Limb (tissue), 2 donors: Measurements from ENCODE around the gene CSNK1G3.
"Not testable (repeated sequence)": the region's sequence is repeated elsewhere in the genome, so short reads cannot be mapped to it uniquely, and the experiment has no call there.

Experiments
- DNase-seq, 2 donors: peaks; one replicate each; pipeline ENCODE4 v3.0.0-alpha.2; 2016; ENCODE audit errors: extremely low spot score in 2 of 2

CSNK1G3 gene

GRCh38 chr5:123511648-123512605 lies at the start of gene CSNK1G3:
TSS of gene CSNK1G3 (plus strand) at chr5:123512177. CDS start at chr5:123545664, 33,487 bp downstream.
- peak; percentile 95 to 98 for DNase-seq

DNA sequence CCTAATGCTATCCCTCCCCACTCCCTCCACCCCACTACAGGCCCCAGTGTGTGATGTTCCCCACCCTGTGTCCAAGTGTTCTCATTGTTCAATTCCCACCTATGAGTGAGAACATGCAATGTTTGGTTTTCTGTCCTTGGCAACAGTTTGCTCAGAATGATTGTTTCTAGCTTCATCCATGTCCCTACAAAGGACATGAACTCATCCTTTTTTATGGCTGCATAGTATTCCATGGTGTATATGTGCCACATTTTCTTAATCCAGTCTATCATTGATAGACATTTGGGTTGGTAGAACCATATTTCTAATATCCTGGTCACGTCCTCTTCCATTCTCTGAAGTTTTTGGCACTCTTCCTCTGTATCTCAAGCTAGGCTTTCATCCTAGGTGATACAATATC lies 45.1 kb upstream of the CSNK1G3 start:
- not testable (repeated sequence) for DNase-seq

- DNase-seq = no peak
These were observed 40.6 kb upstream of the CSNK1G3 start for GRCh38 chr5:123471385-123471784.

- no peak for DNase-seq
These were observed 39.6 kb upstream of the CSNK1G3 start for GRCh38 chr5:123472150-123472924.

DNA sequence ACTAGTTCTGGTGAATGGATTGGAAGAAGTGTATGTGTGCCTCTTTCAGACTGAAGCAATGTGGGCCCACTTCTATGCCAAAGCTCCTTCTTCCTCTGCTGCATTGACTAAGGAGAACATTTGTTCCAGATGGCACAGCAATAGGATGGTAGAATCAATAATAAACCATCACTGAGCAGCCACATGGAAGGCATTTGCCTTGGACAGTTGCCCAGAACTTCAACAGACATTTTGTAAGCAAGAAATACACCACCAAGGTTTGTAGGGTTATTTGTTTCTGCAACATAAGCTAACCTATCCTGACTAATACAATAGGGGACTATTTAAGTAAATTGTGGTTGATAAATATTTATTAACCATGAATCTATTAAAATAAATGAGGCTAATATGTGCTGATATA lies 37.7 kb upstream of the CSNK1G3 start:
- DNase-seq = no peak

DNA sequence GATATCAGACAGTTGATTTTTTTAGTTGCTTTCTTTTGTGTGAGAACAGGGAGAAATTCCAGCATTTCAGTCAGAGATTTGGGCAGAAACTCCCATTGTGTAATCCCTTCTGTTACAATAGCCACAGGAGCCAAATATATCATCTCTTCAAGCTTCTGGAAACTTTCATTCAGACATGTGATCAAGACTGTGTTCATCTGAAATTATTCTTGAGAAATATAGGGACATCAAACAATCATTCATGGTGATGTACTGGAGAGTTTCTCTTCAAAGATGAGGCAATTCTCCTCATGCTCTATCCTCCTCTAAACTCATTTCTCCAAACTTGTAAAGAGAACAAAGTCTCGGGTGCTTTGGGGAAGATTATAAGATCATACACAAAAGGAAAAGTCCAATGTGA lies 35.2 kb upstream of the CSNK1G3 start:
- DNase-seq = no peak

- DNase-seq = no peak
These were observed 33.4 kb upstream of the CSNK1G3 start for GRCh38 chr5:123478546-123478945.

DNA sequence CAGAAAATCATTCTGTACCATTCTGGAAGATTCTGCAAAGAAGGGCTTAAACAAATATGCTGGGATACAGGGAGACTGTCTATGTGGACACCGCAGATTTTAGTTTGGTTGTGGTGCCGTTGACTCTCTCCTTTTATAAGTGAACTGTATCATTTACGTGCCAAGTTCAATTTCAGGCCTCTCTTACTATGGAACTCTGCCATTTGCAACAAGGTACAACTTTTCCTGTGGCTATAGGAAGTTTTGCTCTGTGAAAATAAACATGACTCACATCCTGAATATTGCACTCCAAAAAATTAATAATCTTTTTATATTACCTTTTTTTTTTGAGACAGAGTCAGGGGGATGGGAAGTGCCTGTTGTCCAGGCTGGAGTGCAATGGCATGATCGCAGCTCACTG lies 29.7 kb upstream of the CSNK1G3 start:
- no peak for DNase-seq

- DNase-seq = no peak
These were observed 28.4 kb upstream of the CSNK1G3 start for GRCh38 chr5:123483446-123484077.

- DNase-seq = no peak
These were observed 26.7 kb upstream of the CSNK1G3 start for GRCh38 chr5:123485275-123485674.

GRCh38 chr5:123486951-123487655 lies 24.9 kb upstream of the CSNK1G3 start:
- DNase-seq = no peak

GRCh38 chr5:123490974-123491373 lies 21.0 kb upstream of the CSNK1G3 start:
- DNase-seq = no peak

DNA sequence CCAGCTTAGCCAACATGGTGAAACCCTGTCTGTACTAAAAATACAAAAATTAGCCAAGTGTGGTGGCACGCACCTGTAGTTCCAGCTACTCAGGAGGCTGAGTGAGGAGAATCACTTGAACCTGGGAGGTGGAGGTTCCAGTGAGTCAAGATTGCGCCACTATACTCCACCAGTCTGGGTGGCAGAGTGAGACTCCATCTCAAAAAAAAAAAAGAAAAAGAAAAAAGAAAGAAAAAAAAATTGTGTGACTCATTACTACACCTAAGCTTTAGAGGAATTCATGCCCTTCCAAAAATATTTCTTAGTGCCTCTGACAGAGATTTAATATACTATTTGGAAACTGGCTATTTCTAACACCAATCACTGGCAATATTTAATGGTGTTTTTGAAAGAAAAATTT lies 16.8 kb upstream of the CSNK1G3 start:
- not testable (repeated sequence) for DNase-seq

- DNase-seq = peak; percentile 47 to 51
These were observed 15.1 kb upstream of the CSNK1G3 start for GRCh38 chr5:123496892-123497291.

DNA sequence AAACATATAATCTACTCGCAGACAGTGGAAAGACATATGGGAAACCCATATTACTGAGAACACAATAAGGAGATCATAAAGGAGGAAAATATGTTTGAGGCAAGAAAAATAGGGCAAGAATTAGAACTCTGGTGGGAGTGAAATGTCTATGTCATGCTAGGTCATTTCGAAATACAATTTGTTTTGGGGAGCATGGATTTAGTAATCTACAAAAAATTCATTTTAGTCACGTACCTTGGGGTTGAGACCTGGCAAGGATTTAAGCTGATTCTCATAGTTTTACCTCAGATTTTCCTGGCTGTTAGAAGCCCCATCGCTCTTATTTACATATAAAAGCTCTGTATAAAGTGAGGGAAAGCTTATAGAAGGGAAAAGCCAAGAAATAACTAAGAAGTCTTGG lies 11.5 kb upstream of the CSNK1G3 start:
- no peak for DNase-seq

DNA sequence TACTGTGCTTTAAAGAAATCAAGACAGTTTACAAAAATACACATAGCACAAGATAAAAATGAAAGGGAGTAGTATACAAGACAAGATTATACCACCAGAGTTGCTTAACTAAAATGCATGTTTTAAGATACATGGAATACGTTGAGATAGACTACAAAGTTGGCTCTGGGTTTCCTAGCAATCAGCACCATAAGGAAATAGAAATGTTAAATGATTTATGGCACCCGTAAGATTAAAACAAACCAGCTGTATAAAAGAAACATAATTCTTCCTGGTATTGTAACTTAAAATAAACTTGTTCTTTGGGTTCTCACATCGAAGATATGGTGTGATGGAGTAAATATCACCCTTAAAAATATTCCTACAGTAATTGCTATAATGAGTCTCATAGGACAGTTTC lies 9.9 kb upstream of the CSNK1G3 start:
- no peak for DNase-seq

DNA sequence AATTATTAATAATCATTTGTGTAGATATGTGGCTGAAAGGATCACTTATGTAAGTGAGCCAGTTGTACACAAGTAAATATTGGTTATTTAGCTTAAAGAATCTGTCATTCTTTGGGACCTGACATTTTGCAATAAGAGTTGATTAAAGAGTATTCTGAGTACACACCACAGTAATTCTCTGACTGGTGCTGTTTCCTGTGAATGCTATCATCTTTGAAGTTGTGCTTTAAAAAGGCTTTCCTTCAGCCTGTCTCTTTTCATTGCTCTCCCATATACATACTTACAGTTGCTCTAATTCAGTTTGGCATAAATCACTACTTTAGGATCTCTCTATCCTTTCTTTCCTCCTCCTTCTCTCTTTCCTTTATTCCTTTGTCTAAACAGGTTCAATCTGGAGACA lies 8.7 kb upstream of the CSNK1G3 start:
- no peak for DNase-seq

GRCh38 chr5:123505633-123506032 lies 6.3 kb upstream of the CSNK1G3 start:
- DNase-seq = no peak

GRCh38 chr5:123508441-123508840 lies 3.5 kb upstream of the CSNK1G3 start:
- DNase-seq = no peak

GRCh38 chr5:123511290-123511647 lies 708 bp upstream of the CSNK1G3 start:
- DNase-seq = no peak
